Upper lobe of right lung (tissue), 1 donor: Measurements from ENCODE around the gene KLHL26. TPM values are rescaled to one million over a fixed set of nuclear protein-coding genes. Genes with fewer than 3 reads are reported as not detected.
"Not testable (repeated sequence)": the region's sequence is repeated elsewhere in the genome, so short reads cannot be mapped to it uniquely, and the experiment has no call there.

Experiments used
- ATAC-seq: fragments of 200-7000 bp; cut with Tn5 transposase; one replicate; pipeline ENCODE4 v1.9.1; 2020; ENCODE audit warnings: mild to moderate bottlenecking, moderate library complexity
- DNase-seq: peaks from one replicate; pipeline ENCODE4 v3.0.0-alpha.2; 2020
- H3K27ac ChIP-seq: fragments of 200-600 bp; one replicate; pipeline ENCODE4 v1.8.0; 2022
- H3K27me3 ChIP-seq: fragments of 200-600 bp; one replicate; pipeline ENCODE4 v1.8.0; 2022; ENCODE audit warnings: mild to moderate bottlenecking
- H3K36me3 ChIP-seq: fragments of 200-600 bp; one replicate; pipeline ENCODE4 v1.8.0; 2022
- H3K4me1 ChIP-seq: fragments of 200-600 bp; one replicate; pipeline ENCODE4 v1.8.0; 2022
- H3K4me3 ChIP-seq: fragments of 200-600 bp; one replicate; pipeline ENCODE4 v1.8.0; 2022; ENCODE audit warnings: mild to moderate bottlenecking
- H3K9me3 ChIP-seq: fragments of 200-600 bp; one replicate; pipeline ENCODE4 v1.8.0; 2022
- CTCF ChIP-seq: fragments of 200-600 bp; IDR thresholded peaks from one replicate; pipeline ENCODE4 v1.8.0; 2022; ENCODE audit warnings: antibody characterized with exemption
- intact Hi-C: fragments of 100-400 bp; cut with DNase I; formaldehyde crosslinking; loops from one replicate; pipeline ENCODE4 v1.11.0; 2022
- total RNA-seq: library from RNA; stranded (reverse); fragmentation: NEBNext Ultra II Directional; extraction: Animal tissue kit (Norgen Biotek cat#: 25700); gene quantifications from one replicate; pipeline ENCODE4 v1.2.1, GENCODE V29; 2021
- donor health status: DM: no; HTN: yes; CAD: no; lungs with severe emphysema.

Gene KLHL26
- total RNA-seq, 1 donor from 2014 or later, result 11.8 TPM

DNA sequence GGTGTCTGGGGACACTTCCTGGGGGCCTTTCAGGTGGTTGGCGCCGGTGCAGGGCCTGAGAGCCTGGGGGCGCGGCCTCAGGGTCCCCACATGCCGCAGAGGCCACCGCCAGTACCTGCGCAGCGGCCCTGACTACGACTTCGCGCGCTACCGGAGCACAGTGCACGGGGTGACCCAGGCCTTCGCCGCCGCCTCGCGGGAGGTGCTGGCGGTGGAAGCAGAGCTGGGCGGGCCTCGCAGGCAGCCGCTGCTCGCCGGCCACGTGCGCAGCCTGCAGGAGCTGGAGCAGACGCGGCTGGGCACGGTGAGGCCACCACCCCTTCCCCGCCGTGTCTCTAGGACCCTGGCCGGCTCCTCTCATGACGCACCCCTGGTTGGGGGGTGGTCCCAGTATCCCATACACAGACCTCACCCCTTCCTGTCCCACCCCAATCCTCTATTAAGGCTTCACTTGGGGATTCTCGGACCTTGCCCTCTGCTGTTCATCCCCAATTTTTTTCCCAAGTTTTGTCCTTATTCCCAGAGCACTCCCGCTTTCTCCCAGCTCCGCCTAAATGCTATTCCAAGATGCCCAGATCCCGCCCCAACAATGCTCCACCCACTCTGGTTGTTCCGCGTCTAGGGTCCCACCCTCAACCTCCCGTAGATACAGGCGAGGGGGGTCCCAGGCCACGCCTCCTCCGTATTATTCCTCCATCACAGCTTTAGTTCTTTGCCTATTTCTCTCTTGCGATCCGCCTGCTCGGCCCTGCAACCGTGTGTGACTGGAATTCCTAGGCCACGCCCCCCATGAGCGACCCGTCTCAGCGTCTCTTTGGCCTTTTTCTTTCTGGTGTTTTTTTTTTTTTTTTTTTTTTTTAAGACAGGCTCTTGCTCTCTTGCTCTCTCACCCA, 47.2 kb upstream of the KLHL26 start:
- Histone ChIP-seq H3K36me3 (peaks cover 15% of the 10 kb centered on the region), H3K4me3 (peak overlapping the region; percentile 88), H3K9me3 (no peaks in the 10 kb centered on the region), H3K4me1 (peaks cover 23% of the 10 kb centered on the region), H3K27ac (peak overlapping the region; percentile 90), H3K27me3 (no peaks in the 10 kb centered on the region)
- intact Hi-C loops, result loop anchor here (10.0 kb wide), 1 partner anchor 265 kb away; no protein-coding TSS in a partner anchor
- TF ChIP-seq CTCF, result no peak
- DNase-seq (peak; percentile 90), ATAC-seq (peak; percentile 77)

DNA sequence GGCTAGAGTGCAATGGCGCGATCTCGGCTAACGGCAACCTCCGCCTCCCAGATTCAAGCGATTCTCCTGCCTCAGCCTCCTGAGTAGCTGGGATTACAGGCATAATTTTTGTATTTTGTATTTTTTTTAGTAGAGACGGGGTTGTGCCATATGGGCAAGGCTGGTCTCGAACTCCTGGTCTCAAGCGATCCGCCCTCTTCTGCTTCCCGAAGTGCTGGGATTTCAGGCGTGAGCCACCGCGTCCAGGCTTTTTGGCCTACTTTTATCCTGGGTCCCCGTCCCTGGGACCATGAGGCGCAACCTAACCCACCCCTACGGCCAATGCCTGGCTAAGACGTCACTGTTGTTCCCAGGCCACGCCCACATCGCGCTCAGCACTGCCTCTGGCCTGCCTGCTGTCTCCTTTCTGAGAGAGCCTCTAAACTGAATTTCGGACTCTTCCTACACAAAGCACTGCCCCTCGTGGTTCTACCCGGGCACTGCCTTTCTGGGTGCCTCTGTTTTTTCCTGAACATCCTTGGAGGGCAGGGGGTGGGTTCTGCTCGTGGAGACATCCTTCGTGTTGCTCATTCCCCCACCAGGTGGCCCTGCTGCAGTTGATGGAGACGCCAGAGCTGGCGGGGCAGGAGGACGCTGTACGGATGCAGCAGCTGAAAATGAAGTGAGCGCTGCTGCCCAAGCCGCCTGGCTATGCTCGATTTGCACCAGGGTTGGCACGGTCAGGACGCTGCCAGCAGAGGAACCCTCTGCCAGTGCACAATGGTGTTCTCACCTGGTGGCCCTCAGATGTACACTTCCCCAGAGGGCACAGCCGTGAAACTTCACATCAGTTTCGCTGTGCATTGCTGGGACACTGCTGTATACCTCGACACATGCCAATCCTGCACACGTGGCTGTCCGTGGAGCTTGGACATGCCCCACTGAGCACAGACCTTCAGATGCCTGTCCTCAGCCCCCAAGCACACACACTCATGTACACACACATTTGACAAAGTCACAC, 46.3 kb upstream of the KLHL26 start:
- no peaks in the 10 kb centered on the region for H3K9me3 ChIP-seq
- no peak for TF ChIP-seq CTCF
- H3K27ac ChIP-seq, result no peak overlapping the region
- no peaks in the 10 kb centered on the region for H3K27me3 ChIP-seq
- ATAC-seq (no peak), DNase-seq (peak; percentile 62)
- peaks cover 15% of the 10 kb centered on the region for H3K36me3 ChIP-seq
- no peak overlapping the region for H3K4me3 ChIP-seq
- H3K4me1 ChIP-seq, result peaks cover 28% of the 10 kb centered on the region
- intact Hi-C loops, result loop anchor here (10.0 kb wide), 1 partner anchor 264 kb away; no protein-coding TSS in a partner anchor

DNA sequence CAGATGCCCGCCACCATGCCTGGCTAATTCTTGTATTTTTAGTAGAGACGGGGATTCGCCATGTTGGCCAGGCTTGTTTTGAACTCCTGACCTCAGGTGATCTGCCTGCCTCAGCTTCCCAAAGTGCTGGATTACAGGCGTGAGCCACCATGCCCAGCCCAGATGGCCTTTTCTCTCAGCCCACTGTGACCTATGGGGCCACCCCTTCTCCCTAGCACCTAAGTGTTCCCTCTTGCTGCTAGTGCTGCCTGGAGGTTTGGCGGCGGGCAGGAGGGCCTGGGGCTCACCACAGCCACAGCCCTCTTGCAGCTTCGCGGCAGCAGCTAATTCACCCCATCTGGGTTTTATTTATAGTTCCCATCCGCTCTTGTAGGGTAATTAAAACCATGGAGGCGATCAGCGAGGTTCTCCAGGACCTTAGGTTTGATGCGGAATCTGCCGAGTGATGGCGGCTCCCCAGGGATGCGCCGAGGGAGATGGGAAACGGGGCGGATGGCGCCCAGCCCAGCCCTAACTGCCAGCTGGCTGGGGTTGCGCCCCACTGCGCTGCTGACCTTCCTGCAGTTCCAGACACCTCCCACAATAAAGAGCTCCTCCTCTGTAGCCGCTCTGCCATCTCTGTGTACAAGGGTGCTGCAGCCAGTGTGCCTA, 45.0 kb upstream of the KLHL26 start:
- Histone ChIP-seq H3K4me3 (no peak overlapping the region), H3K27ac (no peak overlapping the region), H3K27me3 (no peaks in the 10 kb centered on the region), H3K4me1 (peaks cover 26% of the 10 kb centered on the region), H3K9me3 (no peaks in the 10 kb centered on the region), H3K36me3 (peaks cover 15% of the 10 kb centered on the region)
- ATAC-seq (no peak), DNase-seq (no peak)
- intact Hi-C loops, result loop anchor here (10.0 kb wide), 1 partner anchor 263 kb away; no protein-coding TSS in a partner anchor
- no peak for TF ChIP-seq CTCF

DNA sequence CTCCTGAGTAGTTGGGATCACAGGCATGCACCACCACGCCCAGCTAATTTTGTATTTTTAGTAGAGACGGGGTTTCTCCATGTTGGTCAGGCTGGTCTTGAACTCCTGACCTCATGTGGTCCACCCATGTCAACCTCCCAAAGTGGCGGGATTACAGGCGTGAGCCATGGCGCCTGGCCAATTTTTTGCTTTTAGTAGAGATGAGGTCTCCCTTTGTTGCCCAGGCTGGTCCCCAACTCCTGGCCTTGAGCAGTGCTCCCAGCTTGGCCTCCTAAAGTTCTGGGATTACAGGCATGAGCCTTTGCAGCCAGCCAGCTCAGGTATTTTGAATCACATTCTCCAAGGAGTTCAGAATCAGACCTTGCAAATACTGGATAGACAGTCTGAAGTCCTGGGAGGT, 44.1 kb upstream of the KLHL26 start:
- H3K4me1 ChIP-seq, result peaks cover 26% of the 10 kb centered on the region
- not testable (repeated sequence) for ATAC-seq, DNase-seq, H3K27ac ChIP-seq, H3K4me3 ChIP-seq, H3K9me3 ChIP-seq, H3K27me3 ChIP-seq
- intact Hi-C loops, result loop anchor here (10.0 kb wide), 1 partner anchor 262 kb away; no protein-coding TSS in a partner anchor
- peaks cover 15% of the 10 kb centered on the region for H3K36me3 ChIP-seq

GRCh38 chr19:18593367-18594095, 43.3 kb upstream of the KLHL26 start:
- no peak for TF ChIP-seq CTCF
- Histone ChIP-seq H3K27ac (no peak overlapping the region), H3K4me3 (no peak overlapping the region), H3K9me3 (no peaks in the 10 kb centered on the region), H3K4me1 (peaks cover 21% of the 10 kb centered on the region), H3K27me3 (peaks cover 4% of the 10 kb centered on the region), H3K36me3 (peaks cover 15% of the 10 kb centered on the region)
- DNase-seq (peak; percentile 63), ATAC-seq (no peak)
- intact Hi-C loops, result loop anchor here (10.0 kb wide), 1 partner anchor 261 kb away; no protein-coding TSS in a partner anchor
